Measurements from ENCODE around the gene CMC2.
A peak's percentile ranks its signal among the peaks of the same experiment; 100 is the strongest.

The CMC2 gene

DNA sequence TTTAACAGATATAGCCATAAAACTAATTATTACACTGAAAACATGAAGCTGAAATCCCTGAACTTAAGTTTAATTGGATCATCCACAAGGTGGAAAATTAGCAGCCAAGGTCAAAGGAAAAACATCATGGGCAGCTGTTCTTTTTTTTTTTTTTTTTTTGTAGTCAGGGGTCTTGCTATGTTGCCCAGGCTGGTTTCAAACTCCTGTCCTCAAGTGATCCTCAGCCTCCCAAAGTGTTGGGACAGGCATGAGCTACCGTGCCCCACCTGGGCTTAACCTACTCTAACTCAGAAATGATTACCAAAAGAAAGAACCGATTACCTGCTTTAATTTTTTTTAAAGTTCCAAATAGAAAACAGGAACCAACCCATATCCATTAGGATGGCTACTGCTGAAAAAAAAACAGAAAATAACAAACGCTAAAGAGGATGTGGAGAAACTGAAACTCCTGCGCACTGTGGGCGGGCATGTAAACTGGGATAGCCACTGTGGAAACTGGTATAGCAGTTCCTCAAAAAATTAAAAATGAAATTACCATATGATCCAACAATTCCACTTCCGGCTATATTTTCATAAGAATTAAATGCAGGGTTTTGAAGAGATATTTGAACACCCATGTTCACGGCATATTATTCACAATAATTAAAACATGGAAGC, 8.6 kb downstream of the CMC2 start:
- H3K27ac ChIP-seq: 0 out of 2 replicates have a peak overlapping the region, but pooled peaks have one; percentile 31
- no peaks in the 10 kb centered on the region for H3K36me3 ChIP-seq (ENCODE audit: insufficient read depth, low read length)
- no peak for TF ChIP-seq POLR2AphosphoS5 (IDR thresholded peaks at IDR 0.05; ENCODE audit: borderline replicate concordance, low read depth, low read length)
- no peak for TF ChIP-seq FOXP2 (optimal IDR thresholded peaks at IDR 0.05; ENCODE audit: control extremely low read depth, extremely low read length, insufficient read depth)
- TF ChIP-seq EZH2 (IDR thresholded peaks at IDR 0.05): no peak
- no peak for DNase-seq (ENCODE audit: low read depth, low spot score)
- no peaks in the 10 kb centered on the region for H3K9me3 ChIP-seq (ENCODE audit: low read depth, low read length)
- peak overlapping the region; percentile 66 for H3K4me3 ChIP-seq
- H3K9ac ChIP-seq (ENCODE audit: insufficient read length): no peak overlapping the region

- no peak for TF ChIP-seq FOXP2 (optimal IDR thresholded peaks at IDR 0.05; ENCODE audit: control extremely low read depth, extremely low read length, insufficient read depth)
- TF ChIP-seq POLR2AphosphoS5 (IDR thresholded peaks at IDR 0.05; ENCODE audit: borderline replicate concordance, low read depth, low read length): peak; percentile 30; the same call in 1 of the 2 replicates
- Histone ChIP-seq H3K9me3 (ENCODE audit: low read depth, low read length) (no peaks in the 10 kb centered on the region), H3K4me3 (peak overlapping the region; percentile 66), H3K36me3 (ENCODE audit: insufficient read depth, low read length) (no peaks in the 10 kb centered on the region), H3K9ac (ENCODE audit: insufficient read length) (no peak overlapping the region), H3K27ac (peak overlapping the region; percentile 80)
- DNase-seq (ENCODE audit: low read depth, low spot score): peak; percentile 48
Observed at GRCh38 chr16:80997139-80997798, 9.4 kb downstream of the CMC2 start.

DNA sequence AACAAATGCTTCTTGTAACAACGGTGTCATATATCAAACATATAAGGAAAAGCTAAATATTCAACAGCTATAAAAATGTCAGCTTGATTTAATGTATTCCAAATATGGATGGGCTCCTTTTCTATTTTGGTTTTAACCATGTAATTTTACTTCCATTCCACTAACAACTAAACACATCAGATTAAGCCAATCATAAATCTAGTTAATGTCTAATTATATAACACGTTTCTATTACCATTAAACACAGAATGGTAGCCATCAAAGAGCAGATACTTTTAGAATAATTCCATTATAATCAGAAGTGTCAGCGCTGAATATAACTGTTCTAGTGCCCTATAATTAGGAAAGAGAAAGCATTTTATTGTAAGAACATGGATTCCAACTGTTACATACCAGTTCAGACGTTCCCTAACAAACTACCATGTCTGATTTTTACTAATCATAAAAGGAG, 10.0 kb downstream of the CMC2 start:
- Histone ChIP-seq H3K9ac (ENCODE audit: insufficient read length) (no peak overlapping the region), H3K36me3 (ENCODE audit: insufficient read depth, low read length) (no peaks in the 10 kb centered on the region), H3K27ac (peak overlapping the region; percentile 80), H3K9me3 (ENCODE audit: low read depth, low read length) (no peaks in the 10 kb centered on the region), H3K4me3 (peak overlapping the region; percentile 66)
- DNase-seq (ENCODE audit: low read depth, low spot score): no peak
- TF ChIP-seq POLR2AphosphoS5 (IDR thresholded peaks at IDR 0.05; ENCODE audit: borderline replicate concordance, low read depth, low read length): no peak
- TF ChIP-seq EZH2 (IDR thresholded peaks at IDR 0.05): no peak
- TF ChIP-seq FOXP2 (optimal IDR thresholded peaks at IDR 0.05; ENCODE audit: control extremely low read depth, extremely low read length, insufficient read depth): no peak

DNA sequence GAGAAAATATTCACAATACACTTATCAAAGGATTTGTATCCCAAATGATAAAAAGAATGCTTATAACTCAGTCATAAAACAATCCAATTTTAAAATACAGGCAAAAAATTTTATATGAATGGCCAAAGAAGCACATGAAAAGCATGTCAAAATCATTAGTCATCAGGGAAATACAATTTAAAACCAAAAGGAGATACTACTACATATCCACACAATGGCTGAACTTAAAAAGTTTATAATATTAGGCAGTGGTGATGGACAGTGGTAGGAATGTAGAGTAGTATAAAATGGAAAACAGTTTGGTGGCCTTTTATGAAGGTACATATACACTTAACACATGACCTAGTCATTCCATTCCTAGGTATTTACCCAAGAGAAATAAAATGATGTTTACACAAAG, 12.2 kb downstream of the CMC2 start:
- no peak overlapping the region for H3K27ac ChIP-seq
- no peaks in the 10 kb centered on the region for H3K9me3 ChIP-seq (ENCODE audit: low read depth, low read length)
- no peak for DNase-seq (ENCODE audit: low read depth, low spot score)
- TF ChIP-seq POLR2AphosphoS5 (IDR thresholded peaks at IDR 0.05; ENCODE audit: borderline replicate concordance, low read depth, low read length) (no peak), EZH2 (IDR thresholded peaks at IDR 0.05) (no peak)
- no peak overlapping the region for H3K4me3 ChIP-seq
- H3K36me3 ChIP-seq (ENCODE audit: insufficient read depth, low read length): no peaks in the 10 kb centered on the region
- no peak overlapping the region for H3K9ac ChIP-seq (ENCODE audit: insufficient read length)

DNA sequence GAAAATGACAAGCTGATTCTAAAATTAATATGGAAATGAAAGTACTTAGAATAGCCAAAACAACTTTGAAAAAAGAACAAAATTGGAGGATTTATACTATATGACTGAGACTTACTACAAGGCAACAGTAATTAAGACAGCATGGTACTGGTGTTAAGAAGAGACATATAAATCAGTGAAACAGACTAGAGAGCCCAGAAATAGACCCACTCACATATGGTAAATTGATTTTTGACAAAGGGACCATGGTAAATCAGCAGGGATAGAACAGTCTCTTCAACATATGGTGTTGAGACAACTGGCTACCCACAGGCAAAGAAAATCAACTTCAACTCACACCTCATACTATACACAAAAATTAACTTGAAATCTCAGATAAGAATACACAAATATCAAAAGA, 12.9 kb downstream of the CMC2 start:
- Histone ChIP-seq H3K9me3 (ENCODE audit: low read depth, low read length) (no peaks in the 10 kb centered on the region), H3K9ac (ENCODE audit: insufficient read length) (no peak overlapping the region), H3K36me3 (ENCODE audit: insufficient read depth, low read length) (no peaks in the 10 kb centered on the region), H3K27ac (no peak overlapping the region), H3K4me3 (no peak overlapping the region)
- DNase-seq (ENCODE audit: low read depth, low spot score): no peak
- TF ChIP-seq FOXP2 (optimal IDR thresholded peaks at IDR 0.05; ENCODE audit: control extremely low read depth, extremely low read length, insufficient read depth) (no peak), POLR2AphosphoS5 (IDR thresholded peaks at IDR 0.05; ENCODE audit: borderline replicate concordance, low read depth, low read length) (no peak), EZH2 (IDR thresholded peaks at IDR 0.05) (no peak)

DNA sequence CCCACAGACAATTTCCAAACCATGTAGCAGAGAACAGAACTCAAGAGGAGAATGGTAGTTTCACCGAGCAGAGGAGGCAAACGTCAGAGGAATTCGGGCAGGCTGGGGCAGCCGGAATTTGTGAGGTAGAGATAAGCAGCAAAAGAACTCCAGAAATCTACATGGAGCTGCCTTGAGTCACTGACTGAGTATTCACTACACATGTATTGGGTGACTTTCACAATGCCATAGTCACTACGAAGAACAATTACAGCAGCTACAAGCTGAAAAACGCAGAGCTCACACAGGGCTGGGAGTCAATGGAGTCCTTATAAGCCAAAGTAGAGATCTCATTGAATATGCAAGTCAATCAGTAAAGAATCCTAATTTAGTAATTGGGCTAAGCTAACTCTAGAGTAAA, 13.4 kb downstream of the CMC2 start:
- Histone ChIP-seq H3K27ac (no peak overlapping the region), H3K9ac (ENCODE audit: insufficient read length) (no peak overlapping the region), H3K4me3 (no peak overlapping the region), H3K36me3 (ENCODE audit: insufficient read depth, low read length) (no peaks in the 10 kb centered on the region), H3K9me3 (ENCODE audit: low read depth, low read length) (no peaks in the 10 kb centered on the region)
- no peak for DNase-seq (ENCODE audit: low read depth, low spot score)
- no peak for TF ChIP-seq POLR2AphosphoS5 (IDR thresholded peaks at IDR 0.05; ENCODE audit: borderline replicate concordance, low read depth, low read length)
- no peak for TF ChIP-seq FOXP2 (optimal IDR thresholded peaks at IDR 0.05; ENCODE audit: control extremely low read depth, extremely low read length, insufficient read depth)
- TF ChIP-seq EZH2 (IDR thresholded peaks at IDR 0.05): no peak

- Histone ChIP-seq H3K9ac (ENCODE audit: insufficient read length) (no peak overlapping the region), H3K36me3 (ENCODE audit: insufficient read depth, low read length) (no peaks in the 10 kb centered on the region), H3K9me3 (ENCODE audit: low read depth, low read length) (no peaks in the 10 kb centered on the region), H3K27ac (no peak overlapping the region), H3K4me3 (no peak overlapping the region)
- DNase-seq (ENCODE audit: low read depth, low spot score): no peak
- TF ChIP-seq EZH2 (IDR thresholded peaks at IDR 0.05) (no peak), POLR2AphosphoS5 (IDR thresholded peaks at IDR 0.05; ENCODE audit: borderline replicate concordance, low read depth, low read length) (no peak), FOXP2 (optimal IDR thresholded peaks at IDR 0.05; ENCODE audit: control extremely low read depth, extremely low read length, insufficient read depth) (no peak)
Observed at GRCh38 chr16:80992676-80993293, 13.9 kb downstream of the CMC2 start.

DNA sequence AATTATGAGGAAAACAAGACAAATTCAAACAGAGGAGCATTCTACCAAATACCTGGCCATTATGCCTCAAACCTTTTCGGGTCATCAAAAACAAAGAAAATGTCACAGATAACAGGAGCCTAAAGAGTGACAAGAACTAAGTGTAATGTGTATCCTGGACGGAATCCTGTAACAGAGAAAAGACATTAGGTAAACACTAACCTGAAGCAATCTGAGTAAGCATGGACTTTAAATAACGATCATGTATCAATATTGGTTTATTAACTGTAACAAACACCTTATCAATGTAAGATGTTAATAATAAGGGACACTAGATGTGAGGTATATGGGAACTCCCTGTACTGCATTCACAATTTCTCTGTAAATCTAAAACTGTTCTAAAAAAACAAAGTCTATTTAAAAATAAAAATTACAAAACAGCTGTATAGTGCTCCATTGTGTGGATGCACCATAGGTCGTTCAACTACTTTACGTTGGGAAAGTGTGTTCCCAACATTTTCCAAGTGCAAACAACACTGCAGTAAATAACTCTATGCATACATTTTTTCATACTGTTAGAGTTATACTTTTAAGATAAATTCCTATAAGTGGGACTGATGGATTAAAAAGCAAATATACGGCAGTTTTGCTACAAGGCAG, 14.8 kb downstream of the CMC2 start:
- Histone ChIP-seq H3K36me3 (ENCODE audit: insufficient read depth, low read length) (no peaks in the 10 kb centered on the region), H3K9me3 (ENCODE audit: low read depth, low read length) (no peaks in the 10 kb centered on the region), H3K4me3 (no peak overlapping the region), H3K9ac (ENCODE audit: insufficient read length) (no peak overlapping the region), H3K27ac (no peak overlapping the region)
- no peak for TF ChIP-seq EZH2 (IDR thresholded peaks at IDR 0.05)
- no peak for TF ChIP-seq POLR2AphosphoS5 (IDR thresholded peaks at IDR 0.05; ENCODE audit: borderline replicate concordance, low read depth, low read length)
- no peak for TF ChIP-seq FOXP2 (optimal IDR thresholded peaks at IDR 0.05; ENCODE audit: control extremely low read depth, extremely low read length, insufficient read depth)
- DNase-seq (ENCODE audit: low read depth, low spot score): no peak
